Tibial nerve (tissue), 4 donors: ENCODE measurements around the gene RPRD1B.

Source experiments
- CTCF ChIP-seq, 5 experiments: fragments of 200-600 bp in 3 of 5; fragments of 450-650 bp in 2 of 5; sonication (generic) in 3 of 5; IDR thresholded peaks; one replicate each; pipeline ENCODE4 v1.5.1; 2016 to 2019; ENCODE audit warnings: antibody characterized with exemption in 5 of 5, mild to moderate bottlenecking in 3 of 5, moderate library complexity in 2 of 5
- EP300 ChIP-seq, 2 donors: sonication (generic); formaldehyde crosslinking; IDR thresholded peaks; one replicate each; pipeline ENCODE4 v1.6.1; 2017; ENCODE audit warnings: antibody characterized with exemption in 2 of 2, mild to moderate bottlenecking in 1 of 2
- POLR2A ChIP-seq, 2 donors: fragments of 450-650 bp; IDR thresholded peaks; one replicate each; pipeline ENCODE4 v1.6.1; 2017; ENCODE audit warnings: antibody characterized with exemption in 2 of 2, mild to moderate bottlenecking in 2 of 2, moderate library complexity in 2 of 2

- TF ChIP-seq CTCF (IDR thresholded peaks at IDR 0.05) = no peak
- TF ChIP-seq EP300 (IDR thresholded peaks at IDR 0.05) = no peak
- no peak for TF ChIP-seq POLR2A (IDR thresholded peaks at IDR 0.05)
Observed at GRCh38 chr20:38005903-38006302, 27.6 kb upstream of the RPRD1B start.
